ENCODE results near the gene ZNF335.

Gene ZNF335

DNA sequence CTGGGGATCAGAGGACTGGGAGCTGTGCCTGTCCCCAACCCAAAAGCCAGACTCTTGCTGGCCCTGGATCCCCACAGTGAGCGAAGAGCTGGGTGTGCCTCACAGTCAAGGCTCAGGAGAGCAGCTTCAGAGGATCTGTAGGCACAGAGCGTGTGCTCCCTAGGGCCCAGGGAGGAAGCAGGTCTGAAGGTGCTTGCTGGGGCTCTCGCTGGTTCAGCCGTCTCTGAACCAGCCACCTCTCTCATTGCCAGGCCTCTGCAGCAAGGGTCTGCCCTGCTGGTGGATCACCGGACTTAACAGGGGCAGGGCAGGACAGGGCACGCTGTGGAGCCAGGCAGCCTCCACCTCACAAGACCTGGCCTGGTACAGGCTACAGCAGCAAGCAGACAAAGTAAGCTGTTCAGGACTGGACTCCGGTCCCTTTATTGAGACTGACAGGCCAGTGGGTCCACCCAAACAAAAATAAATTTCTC is 23.7 kb downstream of the ZNF335 start:
- no peak overlapping the region for H3K4me3 ChIP-seq (ENCODE audit: low read length)
- TF ChIP-seq, protein P1, sequence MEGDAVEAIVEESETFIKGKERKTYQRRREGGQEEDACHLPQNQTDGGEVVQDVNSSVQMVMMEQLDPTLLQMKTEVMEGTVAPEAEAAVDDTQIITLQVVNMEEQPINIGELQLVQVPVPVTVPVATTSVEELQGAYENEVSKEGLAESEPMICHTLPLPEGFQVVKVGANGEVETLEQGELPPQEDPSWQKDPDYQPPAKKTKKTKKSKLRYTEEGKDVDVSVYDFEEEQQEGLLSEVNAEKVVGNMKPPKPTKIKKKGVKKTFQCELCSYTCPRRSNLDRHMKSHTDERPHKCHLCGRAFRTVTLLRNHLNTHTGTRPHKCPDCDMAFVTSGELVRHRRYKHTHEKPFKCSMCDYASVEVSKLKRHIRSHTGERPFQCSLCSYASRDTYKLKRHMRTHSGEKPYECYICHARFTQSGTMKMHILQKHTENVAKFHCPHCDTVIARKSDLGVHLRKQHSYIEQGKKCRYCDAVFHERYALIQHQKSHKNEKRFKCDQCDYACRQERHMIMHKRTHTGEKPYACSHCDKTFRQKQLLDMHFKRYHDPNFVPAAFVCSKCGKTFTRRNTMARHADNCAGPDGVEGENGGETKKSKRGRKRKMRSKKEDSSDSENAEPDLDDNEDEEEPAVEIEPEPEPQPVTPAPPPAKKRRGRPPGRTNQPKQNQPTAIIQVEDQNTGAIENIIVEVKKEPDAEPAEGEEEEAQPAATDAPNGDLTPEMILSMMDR (conservative IDR thresholded peaks at IDR 0.05; ENCODE audit: low read length) = no peak
- no peak for DNase-seq (ENCODE audit: low read depth)

DNA sequence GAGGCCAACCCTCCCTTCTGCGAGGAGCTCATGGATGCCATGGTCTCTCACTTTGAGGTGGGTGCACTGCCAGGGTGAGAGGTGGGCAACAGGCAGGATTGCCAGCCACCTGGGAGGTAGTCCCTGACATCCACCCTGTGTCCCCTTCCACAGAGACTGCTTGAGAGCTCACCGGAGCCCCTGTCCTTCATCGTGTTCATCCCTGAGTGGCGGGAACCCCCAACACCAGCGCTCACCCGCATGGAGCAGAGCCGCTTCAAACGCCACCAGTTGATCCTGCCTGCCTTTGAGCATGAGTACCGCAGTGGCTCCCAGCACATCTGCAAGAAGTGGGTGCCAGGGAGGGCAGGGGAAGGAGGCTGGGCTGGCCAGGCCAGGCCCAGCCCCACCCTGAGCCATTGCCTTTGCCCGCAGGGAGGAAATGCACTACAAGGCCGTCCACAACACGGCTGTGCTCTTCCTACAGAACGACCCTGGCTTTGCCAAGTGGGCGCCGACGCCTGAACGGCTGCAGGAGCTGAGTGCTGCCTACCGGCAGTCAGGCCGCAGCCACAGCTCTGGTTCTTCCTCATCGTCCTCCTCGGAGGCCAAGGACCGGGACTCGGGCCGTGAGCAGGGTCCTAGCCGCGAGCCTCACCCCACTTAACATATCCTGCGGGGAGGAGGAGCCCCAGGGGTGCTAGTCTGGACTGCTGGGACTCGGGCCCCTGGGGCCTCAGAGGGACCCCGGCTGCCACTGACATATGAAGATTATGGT is 24.7 kb downstream of the ZNF335 start:
- no peak overlapping the region for H3K4me3 ChIP-seq (ENCODE audit: low read length)
- no peak for DNase-seq (ENCODE audit: low read depth)
- TF ChIP-seq, protein P1 (conservative IDR thresholded peaks at IDR 0.05; ENCODE audit: low read length) = no peak

DNA sequence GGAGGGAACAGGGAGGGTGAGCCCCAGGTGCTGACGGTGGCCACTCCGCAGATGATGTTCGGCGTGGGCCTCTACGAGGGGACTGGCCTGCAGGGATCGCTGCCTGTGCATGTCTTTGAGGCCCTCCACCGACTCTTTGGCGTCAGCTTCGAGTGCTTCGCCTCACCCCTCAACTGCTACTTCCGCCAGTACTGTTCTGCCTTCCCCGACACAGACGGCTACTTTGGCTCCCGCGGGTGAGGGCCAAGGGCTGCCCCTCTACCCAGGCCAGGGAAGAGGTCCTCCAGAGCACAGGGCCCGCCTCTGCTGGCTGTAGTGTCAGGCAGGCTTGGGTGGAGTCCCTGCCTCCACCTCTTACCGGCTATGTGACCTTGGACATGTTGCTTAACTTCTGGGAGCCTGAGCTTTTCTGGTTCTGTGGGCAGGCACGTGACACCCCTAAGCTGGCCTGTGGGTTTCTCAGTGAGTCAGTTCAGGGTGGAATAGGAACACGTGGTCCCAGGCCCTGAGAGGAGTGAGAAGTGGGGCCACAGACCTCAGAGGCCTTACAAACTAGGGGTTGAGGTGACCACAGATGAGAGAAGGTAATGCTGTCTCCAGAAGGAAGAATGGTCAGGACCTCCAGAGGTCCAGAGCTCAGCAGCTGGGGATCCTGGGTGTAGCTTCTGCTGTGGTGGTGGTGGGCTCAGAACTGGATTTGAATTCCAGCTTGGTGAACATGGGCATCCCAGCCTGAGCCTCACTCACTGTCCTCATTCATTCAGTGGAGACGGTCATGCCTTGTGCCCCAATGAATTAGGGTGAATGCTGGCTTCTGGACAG is 25.6 kb downstream of the ZNF335 start:
- TF ChIP-seq, protein P1 (conservative IDR thresholded peaks at IDR 0.05; ENCODE audit: low read length) = no peak
- H3K4me3 ChIP-seq (ENCODE audit: low read length) = no peak overlapping the region
- DNase-seq (ENCODE audit: low read depth) = peak; percentile 71

DNA sequence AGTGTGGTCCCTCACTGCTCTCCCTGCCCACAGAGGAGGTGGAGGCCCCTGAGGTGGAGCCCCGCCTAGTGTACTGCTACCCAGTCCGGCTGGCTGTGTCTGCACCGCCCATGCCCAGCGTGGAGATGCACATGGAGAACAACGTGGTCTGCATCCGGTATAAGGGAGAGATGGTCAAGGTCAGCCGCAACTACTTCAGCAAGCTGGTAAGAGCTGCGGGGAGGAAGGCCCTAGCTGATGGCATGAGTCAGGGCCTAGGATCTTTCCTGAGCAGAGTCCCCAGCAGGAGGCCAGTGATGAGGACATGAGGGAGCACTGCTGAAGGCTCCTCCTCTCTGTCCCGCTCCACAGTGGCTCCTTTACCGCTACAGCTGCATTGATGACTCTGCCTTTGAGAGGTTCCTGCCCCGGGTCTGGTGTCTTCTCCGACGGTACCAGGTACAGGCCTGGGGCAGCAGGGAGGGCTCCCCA is 26.3 kb downstream of the ZNF335 start:
- no peak overlapping the region for H3K4me3 ChIP-seq (ENCODE audit: low read length)
- DNase-seq (ENCODE audit: low read depth) = peak; percentile 11
- TF ChIP-seq, protein P1 (conservative IDR thresholded peaks at IDR 0.05; ENCODE audit: low read length) = no peak

DNA sequence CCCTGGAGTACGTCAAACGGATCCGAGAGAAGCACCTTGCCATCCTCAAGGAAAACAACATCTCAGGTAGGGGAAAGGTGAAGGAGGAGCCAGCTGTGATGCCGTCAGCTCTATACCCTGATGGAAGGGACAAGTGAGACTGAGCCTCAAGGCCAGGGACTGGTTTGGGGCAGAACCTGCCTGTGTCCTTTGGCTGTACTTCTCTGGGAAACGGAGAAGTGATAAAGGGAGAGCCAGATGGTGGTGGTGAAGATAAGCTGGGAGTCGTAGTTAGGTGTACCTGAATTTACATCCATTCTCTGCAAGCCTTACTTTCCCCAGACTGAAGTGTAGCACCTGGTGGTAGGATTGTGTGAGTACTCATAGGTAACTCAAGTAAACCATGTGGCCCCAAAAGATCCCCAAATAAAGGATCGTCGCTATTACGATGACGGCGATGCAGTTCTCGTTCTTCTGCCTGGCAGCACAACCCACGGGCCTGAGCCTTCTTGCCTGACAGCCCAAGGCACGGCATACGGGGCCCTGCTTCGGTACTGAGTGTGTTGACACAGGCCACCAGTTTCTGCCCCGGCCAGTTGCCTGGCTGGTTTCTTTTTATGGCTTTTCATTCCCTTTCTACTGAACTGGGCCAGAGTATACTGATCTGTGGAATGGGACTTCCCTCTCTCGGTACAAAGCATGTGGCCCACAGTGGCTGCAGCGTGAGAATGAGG is 26.9 kb downstream of the ZNF335 start:
- DNase-seq (ENCODE audit: low read depth) = no peak
- H3K4me3 ChIP-seq (ENCODE audit: low read length) = no peak overlapping the region
- TF ChIP-seq, protein P1 (conservative IDR thresholded peaks at IDR 0.05; ENCODE audit: low read length) = peak; percentile 17; the same call in 1 of the 2 replicates

DNA sequence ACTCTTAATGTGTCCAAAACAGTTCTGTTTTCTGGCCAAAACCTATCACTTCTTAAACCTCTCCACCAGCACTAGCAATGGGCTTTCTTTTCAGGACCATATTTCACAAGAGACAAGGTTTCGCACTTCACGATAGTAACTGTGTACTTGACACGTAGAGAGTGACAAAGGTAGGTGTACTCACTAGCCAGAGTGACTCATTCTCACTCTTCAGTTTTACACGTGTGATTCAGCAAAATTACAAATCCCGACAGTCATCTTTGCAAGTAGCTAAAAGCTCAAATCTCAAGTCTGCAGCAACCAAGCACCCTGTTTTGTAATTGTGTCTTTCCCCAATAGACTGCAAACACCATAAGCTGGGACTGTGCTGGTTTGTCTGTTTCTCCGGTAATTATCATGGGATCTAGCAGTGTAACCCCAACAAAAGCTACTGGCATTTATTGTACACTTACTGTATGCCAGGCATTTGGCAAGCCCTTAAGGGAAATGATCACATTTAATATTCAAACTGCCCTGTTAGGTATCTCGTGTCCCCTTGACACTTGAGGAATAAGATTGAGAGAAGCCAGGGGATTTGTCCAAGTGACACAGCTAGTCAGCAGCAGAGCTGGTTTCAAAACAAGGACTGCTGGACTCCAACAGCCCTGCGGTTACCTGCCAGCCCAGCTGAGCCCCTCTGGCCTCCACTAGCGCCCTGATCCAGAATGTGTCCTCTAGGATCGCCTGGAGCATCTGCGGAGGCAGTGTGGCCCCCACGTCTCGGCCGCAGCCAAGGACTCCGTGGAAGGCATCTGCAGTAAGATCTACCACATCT is 27.6 kb downstream of the ZNF335 start:
- peak; percentile 31 for DNase-seq (ENCODE audit: low read depth)
- no peak overlapping the region for H3K4me3 ChIP-seq (ENCODE audit: low read length)
- TF ChIP-seq, protein P1 (conservative IDR thresholded peaks at IDR 0.05; ENCODE audit: low read length) = no peak
